HCT116 (cell line): Measurements from ENCODE around the gene LIPI. TPM values are rescaled to one million over a fixed set of nuclear protein-coding genes. Genes with fewer than 3 reads are reported as not detected.

Experiments
- ATAC-seq: fragments of 200-7000 bp; cut with Tn5 transposase; 2 replicates; pipeline ENCODE4 v1.9.1; 2020; ENCODE audit warnings: mild to moderate bottlenecking, moderate library complexity
- BruUV-seq: library from RNA; stranded (reverse); fragments of 400-500 nt; replicated peaks from 2 replicates; lab custom pipeline; 2021; lab: Mats Ljungman, UMichigan
- CTCF ChIA-PET: fragments of 300-600 bp; sonication (Branson Sonifier 250); formaldehyde crosslinking; loops from one replicate; lab custom pipeline; 2021; ENCODE audit warnings: antibody characterized with exemption; lab: Charles Lee
- POLR2A ChIA-PET: fragments of 300-600, 350-600 bp; sonication (Branson Sonifier 250); formaldehyde crosslinking; loops from one replicate; lab custom pipeline; 2021; ENCODE audit warnings: antibody characterized with exemption; lab: Charles Lee
- RAD21 ChIA-PET, 2 experiments: fragments of 300-600 bp; sonication (Branson Sonifier 250); formaldehyde crosslinking; loops; one replicate each; lab custom pipeline; 2023; ENCODE audit warnings: low total read pairs in 2 of 2; ENCODE audit not compliant: uncharacterized antibody in 2 of 2, unreplicated experiment in 2 of 2, low non-redundant PET in 1 of 2; lab: Charles Lee
- DNase-seq: peaks from one replicate; pipeline ENCODE4 v3.0.0-alpha.2; 2010; ENCODE audit warnings: low read depth, low spot score
- H2AFZ ChIP-seq: fragments of 200-600 bp; shearing (Covaris generic), sonication (generic); 2 replicates; pipeline ENCODE4 v1.6.1; 2017; ENCODE audit warnings: low read depth, mixed run types, mixed read lengths, antibody characterized with exemption, low read length; ENCODE audit not compliant: poor library complexity, severe bottlenecking
- H3K27ac ChIP-seq: 2 replicates; pipeline ENCODE4 v1.5.1; 2012; ENCODE audit warnings: low read depth, low read length
- H3K27me3 ChIP-seq: fragments of 200-600 bp; sonication (generic); 2 replicates; pipeline ENCODE4 v1.6.1; 2016; ENCODE audit warnings: mixed run types, low read length, mixed read lengths; ENCODE audit not compliant: insufficient read depth
- H3K36me3 ChIP-seq, 2 experiments: fragments of 200-500 bp in 1 of 2; fragments of 200-600 bp in 1 of 2; sonication (Bioruptor generic) in 1 of 2; sonication (generic) in 1 of 2; 2 replicates each; pipeline versions ENCODE4 v1.5.1 to v1.6.1; 2014 to 2016; ENCODE audit warnings: low read length in 2 of 2, inconsistent platforms in 1 of 2, mixed read lengths in 1 of 2, mixed run types in 1 of 2; ENCODE audit not compliant: insufficient read depth in 2 of 2, control insufficient read depth in 1 of 2
- H3K4me1 ChIP-seq, 2 experiments: fragments of 200-600 bp in 1 of 2; sonication (generic) in 1 of 2; 2 replicates each; pipeline versions ENCODE4 v1.5.1 to v1.6.1; 2012 to 2017; ENCODE audit warnings: low read length in 2 of 2, inconsistent platforms in 1 of 2, mild to moderate bottlenecking in 1 of 2, mixed read lengths in 1 of 2, mixed run types in 1 of 2, moderate library complexity in 1 of 2; ENCODE audit not compliant: insufficient read depth in 2 of 2, control insufficient read depth in 1 of 2
- H3K4me2 ChIP-seq: fragments of 200-600 bp; sonication (generic); 2 replicates; pipeline ENCODE4 v1.6.1; 2017; ENCODE audit warnings: mixed run types, low read length, mixed read lengths
- H3K4me3 ChIP-seq, 2 experiments: fragments of 200-600 bp in 1 of 2; sonication (generic) in 1 of 2; replicated peaks in 1 of 2; 2 replicates each; pipeline ENCODE4 v1.5.1; 2011 to 2016; ENCODE audit warnings: low read length in 2 of 2, control low read depth in 1 of 2, low read depth in 1 of 2, mild to moderate bottlenecking in 1 of 2, mixed read lengths in 1 of 2, mixed run types in 1 of 2
- H3K79me2 ChIP-seq: fragments of 200-600 bp; sonication (generic); 2 replicates; pipeline ENCODE4 v1.6.1; 2017; ENCODE audit warnings: mild to moderate bottlenecking, mixed run types, low read length, moderate library complexity, mixed read lengths; ENCODE audit not compliant: insufficient read depth
- H3K9ac ChIP-seq: fragments of 200-600 bp; sonication (generic); 2 replicates; pipeline ENCODE4 v1.6.1; 2016; ENCODE audit warnings: low read length, mixed read lengths
- H3K9me2 ChIP-seq: fragments of 200-600 bp; sonication (generic), shearing (Covaris generic); 2 replicates; pipeline ENCODE4 v1.6.1; 2017; ENCODE audit warnings: mixed run types, mild to moderate bottlenecking, moderate library complexity; ENCODE audit not compliant: insufficient read depth
- H3K9me3 ChIP-seq, 2 experiments: fragments of 200-500 bp in 1 of 2; fragments of 200-600 bp in 1 of 2; sonication (Bioruptor generic) in 1 of 2; sonication (generic) in 1 of 2; 2 replicates each; pipeline ENCODE4 v1.6.1; 2014 to 2017; ENCODE audit warnings: low read length in 2 of 2, mixed read lengths in 2 of 2, inconsistent platforms in 1 of 2, low read depth in 1 of 2, mild to moderate bottlenecking in 1 of 2, mixed run types in 1 of 2, moderate library complexity in 1 of 2; ENCODE audit not compliant: control insufficient read depth in 1 of 2, insufficient read depth in 1 of 2
- H4K20me1 ChIP-seq: fragments of 200-600 bp; sonication (generic), shearing (Covaris generic); 2 replicates; pipeline ENCODE4 v1.6.1; 2017; ENCODE audit warnings: mixed run types, mild to moderate bottlenecking, moderate library complexity; ENCODE audit not compliant: insufficient read depth
- CBX3 ChIP-seq: IDR thresholded peaks from 2 replicates; pipeline ENCODE4 v1.6.1; 2012; ENCODE audit warnings: low read depth
- CEBPB ChIP-seq: IDR thresholded peaks from 2 replicates; pipeline ENCODE4 v1.6.1; 2012; ENCODE audit warnings: low read depth
- FOSL1 ChIP-seq: IDR thresholded peaks from 2 replicates; pipeline ENCODE4 v1.6.1; 2012; ENCODE audit warnings: low read depth
- JUND ChIP-seq: IDR thresholded peaks from 2 replicates; pipeline ENCODE4 v1.6.1; 2012
- RAD21 ChIP-seq: IDR thresholded peaks from 2 replicates; pipeline ENCODE4 v1.6.1; 2012; ENCODE audit warnings: low read depth, mild to moderate bottlenecking
- intact Hi-C: fragments of 100-400 bp; cut with micrococcal nuclease; formaldehyde crosslinking; loops from 2 replicates; pipeline ENCODE4 v1.10.0; 2022
- total RNA-seq: library from RNA; stranded (reverse); gene quantifications from one replicate; pipeline ENCODE4 v1.2.1, GENCODE V29; 2021; ENCODE audit not compliant: unreplicated experiment
- TF ChIP-seq, protein P1 (sequence below): IDR thresholded peaks from 2 replicates; pipeline ENCODE4 v1.6.1; 2011; ENCODE audit warnings: mild to moderate bottlenecking, low read length, moderate library complexity; ENCODE audit not compliant: insufficient replicate concordance; ENCODE audit errors: extremely low read depth
- TF ChIP-seq, protein P2 (sequence below): IDR thresholded peaks from 2 replicates; pipeline ENCODE4 v1.6.1; 2012
- TF ChIP-seq, protein P3 (sequence below): IDR thresholded peaks from 2 replicates; pipeline ENCODE4 v1.6.1; 2012; ENCODE audit warnings: low read depth
- TF ChIP-seq, protein P4 (sequence below), 3 experiments: fragments of 200-600 bp in 1 of 3; sonication (generic) in 1 of 3; IDR thresholded peaks in 2 of 3; conservative IDR thresholded peaks in 1 of 3; 2 replicates each; pipeline ENCODE4 v1.5.1; 2012 to 2017; ENCODE audit warnings: low read depth in 2 of 3, low read length in 2 of 3, antibody characterized with exemption in 1 of 3, borderline replicate concordance in 1 of 3, control low read depth in 1 of 3, mild to moderate bottlenecking in 1 of 3, mixed read lengths in 1 of 3, mixed run types in 1 of 3, moderate library complexity in 1 of 3; ENCODE audit not compliant: insufficient read depth in 1 of 3
- TF ChIP-seq, protein P5 (sequence below): IDR thresholded peaks from 2 replicates; pipeline ENCODE4 v1.6.1; 2012

Gene LIPI
- total RNA-seq, 1 experiment from 2014 or later: not detected

DNA sequence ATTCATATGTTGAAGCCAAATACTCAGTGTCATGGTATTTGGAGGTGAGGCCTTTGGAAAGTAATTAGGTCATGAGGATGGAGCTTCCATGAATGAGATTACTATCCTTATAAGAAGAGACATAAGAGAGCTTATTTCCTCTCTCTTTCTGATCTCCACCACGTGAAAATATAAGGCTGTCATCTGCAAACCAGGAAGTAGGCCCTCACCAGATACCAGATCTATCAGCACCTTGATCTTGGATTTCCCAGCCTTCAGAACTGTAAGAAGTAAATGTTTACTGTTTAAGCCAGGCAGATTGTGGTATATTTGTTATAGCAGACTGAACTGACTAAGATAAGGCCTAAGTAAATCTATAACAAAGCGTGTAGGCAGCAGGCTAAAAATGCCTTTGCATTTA, 30.5 kb upstream of the LIPI start:
- ChIA-PET CTCF (no interaction called here), RAD21 (no interaction called here), POLR2A (no interaction called here)
- ATAC-seq (no peak), DNase-seq (no peak)
- H4K20me1 ChIP-seq: no peaks in the 10 kb centered on the region
- no peaks in the 10 kb centered on the region for H3K4me1 ChIP-seq
- no TSS peak for BruUV-seq
- H3K9me2 ChIP-seq: no peaks in the 10 kb centered on the region
- TF ChIP-seq JUND: no peak
- no peak for TF ChIP-seq RAD21
- TF ChIP-seq, protein P1, sequence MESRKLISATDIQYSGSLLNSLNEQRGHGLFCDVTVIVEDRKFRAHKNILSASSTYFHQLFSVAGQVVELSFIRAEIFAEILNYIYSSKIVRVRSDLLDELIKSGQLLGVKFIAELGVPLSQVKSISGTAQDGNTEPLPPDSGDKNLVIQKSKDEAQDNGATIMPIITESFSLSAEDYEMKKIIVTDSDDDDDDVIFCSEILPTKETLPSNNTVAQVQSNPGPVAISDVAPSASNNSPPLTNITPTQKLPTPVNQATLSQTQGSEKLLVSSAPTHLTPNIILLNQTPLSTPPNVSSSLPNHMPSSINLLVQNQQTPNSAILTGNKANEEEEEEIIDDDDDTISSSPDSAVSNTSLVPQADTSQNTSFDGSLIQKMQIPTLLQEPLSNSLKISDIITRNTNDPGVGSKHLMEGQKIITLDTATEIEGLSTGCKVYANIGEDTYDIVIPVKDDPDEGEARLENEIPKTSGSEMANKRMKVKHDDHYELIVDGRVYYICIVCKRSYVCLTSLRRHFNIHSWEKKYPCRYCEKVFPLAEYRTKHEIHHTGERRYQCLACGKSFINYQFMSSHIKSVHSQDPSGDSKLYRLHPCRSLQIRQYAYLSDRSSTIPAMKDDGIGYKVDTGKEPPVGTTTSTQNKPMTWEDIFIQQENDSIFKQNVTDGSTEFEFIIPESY: no peak
- no peak for TF ChIP-seq CEBPB
- TF ChIP-seq, protein P2, sequence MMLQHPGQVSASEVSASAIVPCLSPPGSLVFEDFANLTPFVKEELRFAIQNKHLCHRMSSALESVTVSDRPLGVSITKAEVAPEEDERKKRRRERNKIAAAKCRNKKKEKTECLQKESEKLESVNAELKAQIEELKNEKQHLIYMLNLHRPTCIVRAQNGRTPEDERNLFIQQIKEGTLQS: no peak
- H3K9me3 ChIP-seq: peaks cover 0 to 17% of the 10 kb centered on the region in 2 experiments; a peak in 2 of 4 replicates
- no peaks in the 10 kb centered on the region for H3K79me2 ChIP-seq
- no peak overlapping the region for H3K9ac ChIP-seq
- H3K27ac ChIP-seq: no peak overlapping the region
- no peaks in the 10 kb centered on the region for H3K36me3 ChIP-seq
- intact Hi-C loops: no loop called here
- no peaks in the 10 kb centered on the region for H3K27me3 ChIP-seq
- H3K4me2 ChIP-seq: no peak overlapping the region
- H2AFZ ChIP-seq: no peak overlapping the region
- H3K4me3 ChIP-seq: no peak overlapping the region

DNA sequence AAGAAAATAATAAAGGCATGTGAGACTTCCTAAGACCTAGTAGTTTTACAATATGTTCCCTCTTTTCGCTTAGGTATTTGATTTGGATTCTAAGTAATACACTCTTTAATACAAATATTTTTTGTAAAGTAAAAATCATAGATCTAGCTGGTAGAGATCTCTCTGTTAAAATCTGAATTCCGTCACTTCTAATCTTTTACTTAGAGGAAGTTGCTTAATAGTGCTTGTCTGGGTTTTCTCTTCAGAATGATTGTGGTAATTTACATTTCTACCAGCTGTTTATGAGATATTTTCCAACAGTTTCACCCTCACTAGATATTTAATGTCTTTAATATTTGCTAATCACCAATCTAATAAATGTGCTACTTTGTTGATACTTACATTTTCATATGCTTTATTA, 28.5 kb upstream of the LIPI start:
- Histone ChIP-seq H3K9ac (no peak overlapping the region), H3K79me2 (no peaks in the 10 kb centered on the region), H3K27me3 (no peaks in the 10 kb centered on the region), H3K27ac (no peak overlapping the region), H3K4me1 (no peaks in the 10 kb centered on the region), H4K20me1 (no peaks in the 10 kb centered on the region), H3K9me3 (peaks cover 0 to 14% of the 10 kb centered on the region in 2 experiments; a peak in 2 of 4 replicates), H3K4me2 (no peak overlapping the region), H2AFZ (no peak overlapping the region), H3K4me3 (no peak overlapping the region), H3K36me3 (no peaks in the 10 kb centered on the region), H3K9me2 (no peaks in the 10 kb centered on the region)
- BruUV-seq: no TSS peak
- no peak for ATAC-seq
- POLR2A ChIA-PET: no interaction called here
- DNase-seq: no peak
- RAD21 ChIA-PET: no interaction called here
- TF ChIP-seq CBX3 (no peak), RAD21 (no peak), FOSL1 (no peak)
- TF ChIP-seq, protein P3, sequence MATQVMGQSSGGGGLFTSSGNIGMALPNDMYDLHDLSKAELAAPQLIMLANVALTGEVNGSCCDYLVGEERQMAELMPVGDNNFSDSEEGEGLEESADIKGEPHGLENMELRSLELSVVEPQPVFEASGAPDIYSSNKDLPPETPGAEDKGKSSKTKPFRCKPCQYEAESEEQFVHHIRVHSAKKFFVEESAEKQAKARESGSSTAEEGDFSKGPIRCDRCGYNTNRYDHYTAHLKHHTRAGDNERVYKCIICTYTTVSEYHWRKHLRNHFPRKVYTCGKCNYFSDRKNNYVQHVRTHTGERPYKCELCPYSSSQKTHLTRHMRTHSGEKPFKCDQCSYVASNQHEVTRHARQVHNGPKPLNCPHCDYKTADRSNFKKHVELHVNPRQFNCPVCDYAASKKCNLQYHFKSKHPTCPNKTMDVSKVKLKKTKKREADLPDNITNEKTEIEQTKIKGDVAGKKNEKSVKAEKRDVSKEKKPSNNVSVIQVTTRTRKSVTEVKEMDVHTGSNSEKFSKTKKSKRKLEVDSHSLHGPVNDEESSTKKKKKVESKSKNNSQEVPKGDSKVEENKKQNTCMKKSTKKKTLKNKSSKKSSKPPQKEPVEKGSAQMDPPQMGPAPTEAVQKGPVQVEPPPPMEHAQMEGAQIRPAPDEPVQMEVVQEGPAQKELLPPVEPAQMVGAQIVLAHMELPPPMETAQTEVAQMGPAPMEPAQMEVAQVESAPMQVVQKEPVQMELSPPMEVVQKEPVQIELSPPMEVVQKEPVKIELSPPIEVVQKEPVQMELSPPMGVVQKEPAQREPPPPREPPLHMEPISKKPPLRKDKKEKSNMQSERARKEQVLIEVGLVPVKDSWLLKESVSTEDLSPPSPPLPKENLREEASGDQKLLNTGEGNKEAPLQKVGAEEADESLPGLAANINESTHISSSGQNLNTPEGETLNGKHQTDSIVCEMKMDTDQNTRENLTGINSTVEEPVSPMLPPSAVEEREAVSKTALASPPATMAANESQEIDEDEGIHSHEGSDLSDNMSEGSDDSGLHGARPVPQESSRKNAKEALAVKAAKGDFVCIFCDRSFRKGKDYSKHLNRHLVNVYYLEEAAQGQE: no peak
- TF ChIP-seq, protein P4, sequence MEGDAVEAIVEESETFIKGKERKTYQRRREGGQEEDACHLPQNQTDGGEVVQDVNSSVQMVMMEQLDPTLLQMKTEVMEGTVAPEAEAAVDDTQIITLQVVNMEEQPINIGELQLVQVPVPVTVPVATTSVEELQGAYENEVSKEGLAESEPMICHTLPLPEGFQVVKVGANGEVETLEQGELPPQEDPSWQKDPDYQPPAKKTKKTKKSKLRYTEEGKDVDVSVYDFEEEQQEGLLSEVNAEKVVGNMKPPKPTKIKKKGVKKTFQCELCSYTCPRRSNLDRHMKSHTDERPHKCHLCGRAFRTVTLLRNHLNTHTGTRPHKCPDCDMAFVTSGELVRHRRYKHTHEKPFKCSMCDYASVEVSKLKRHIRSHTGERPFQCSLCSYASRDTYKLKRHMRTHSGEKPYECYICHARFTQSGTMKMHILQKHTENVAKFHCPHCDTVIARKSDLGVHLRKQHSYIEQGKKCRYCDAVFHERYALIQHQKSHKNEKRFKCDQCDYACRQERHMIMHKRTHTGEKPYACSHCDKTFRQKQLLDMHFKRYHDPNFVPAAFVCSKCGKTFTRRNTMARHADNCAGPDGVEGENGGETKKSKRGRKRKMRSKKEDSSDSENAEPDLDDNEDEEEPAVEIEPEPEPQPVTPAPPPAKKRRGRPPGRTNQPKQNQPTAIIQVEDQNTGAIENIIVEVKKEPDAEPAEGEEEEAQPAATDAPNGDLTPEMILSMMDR (IDR thresholded peaks at IDR 0.05 in 2 of 3, conservative IDR thresholded peaks at IDR 0.05 in 1 of 3; ENCODE audit: borderline replicate concordance in 1 of 3, insufficient read depth in 1 of 3, low read depth in 2 of 3, low read length in 2 of 3): no peak
- TF ChIP-seq, protein P5, sequence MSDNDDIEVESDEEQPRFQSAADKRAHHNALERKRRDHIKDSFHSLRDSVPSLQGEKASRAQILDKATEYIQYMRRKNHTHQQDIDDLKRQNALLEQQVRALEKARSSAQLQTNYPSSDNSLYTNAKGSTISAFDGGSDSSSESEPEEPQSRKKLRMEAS: no peak
- intact Hi-C loops: no loop called here
- CTCF ChIA-PET: no interaction called here
